Trophoblast cell (in vitro differentiated cells and primary cell): ENCODE results near the gene ALG10B.
"Not testable (repeated sequence)": the region's sequence is repeated elsewhere in the genome, so short reads cannot be mapped to it uniquely, and the experiment has no call there.

Source experiments
- DNase-seq, 2 donors: peaks; one replicate each; pipeline ENCODE4 v3.0.0-alpha.2; 2016
- H2AFZ ChIP-seq: 2 replicates; pipeline ENCODE4 v1.6.1; 2013; ENCODE audit warnings: low read length, moderate library complexity, mild to moderate bottlenecking; ENCODE audit not compliant: insufficient read depth, poor library complexity
- H2AK5ac ChIP-seq: 2 replicates; pipeline ENCODE4 v1.6.1; 2013; ENCODE audit warnings: mild to moderate bottlenecking, low read length
- H2BK120ac ChIP-seq: 2 replicates; pipeline ENCODE4 v1.6.1; 2013; ENCODE audit warnings: low read length, mild to moderate bottlenecking, moderate library complexity; ENCODE audit not compliant: insufficient read depth, poor library complexity
- H2BK12ac ChIP-seq: 2 replicates; pipeline ENCODE4 v1.6.1; 2013; ENCODE audit warnings: mild to moderate bottlenecking, low read length, moderate library complexity
- H2BK5ac ChIP-seq: 2 replicates; pipeline ENCODE4 v1.6.1; 2013; ENCODE audit warnings: low read length, low read depth, moderate library complexity, mild to moderate bottlenecking; ENCODE audit not compliant: poor library complexity
- H3K14ac ChIP-seq: 2 replicates; pipeline ENCODE4 v1.6.1; 2013; ENCODE audit warnings: mild to moderate bottlenecking, low read length
- H3K18ac ChIP-seq: 2 replicates; pipeline ENCODE4 v1.6.1; 2013; ENCODE audit warnings: mild to moderate bottlenecking, low read length
- H3K23ac ChIP-seq: 2 replicates; pipeline ENCODE4 v1.6.1; 2013; ENCODE audit warnings: low read length
- H3K27ac ChIP-seq: 2 replicates; pipeline ENCODE4 v1.5.1; 2013; ENCODE audit warnings: low read depth, mild to moderate bottlenecking, inconsistent platforms, low read length, moderate library complexity
- H3K27me3 ChIP-seq: 2 replicates; pipeline ENCODE4 v1.6.1; 2013; ENCODE audit warnings: inconsistent platforms, mild to moderate bottlenecking, low read length, moderate library complexity; ENCODE audit not compliant: insufficient read depth
- H3K36me3 ChIP-seq, 2 experiments: 1 replicate in 1 of 2; 2 replicates in 1 of 2; pipeline ENCODE4 v1.6.1; 2013; ENCODE audit warnings: low read length in 2 of 2, mild to moderate bottlenecking in 2 of 2, moderate library complexity in 1 of 2; ENCODE audit not compliant: insufficient read depth in 2 of 2, control insufficient read depth in 1 of 2
- H3K4ac ChIP-seq: 2 replicates; pipeline ENCODE4 v1.6.1; 2013; ENCODE audit warnings: low read depth, mild to moderate bottlenecking, low read length, moderate library complexity
- H3K4me1 ChIP-seq, 2 experiments: 1 replicate in 1 of 2; 2 replicates in 1 of 2; pipeline ENCODE4 v1.6.1; 2013; ENCODE audit warnings: low read length in 2 of 2, mild to moderate bottlenecking in 2 of 2, moderate library complexity in 1 of 2; ENCODE audit not compliant: insufficient read depth in 2 of 2, control insufficient read depth in 1 of 2
- H3K4me2 ChIP-seq: 2 replicates; pipeline ENCODE4 v1.6.1; 2013; ENCODE audit warnings: inconsistent platforms, mild to moderate bottlenecking, low read length, moderate library complexity
- H3K4me3 ChIP-seq: 2 replicates; pipeline ENCODE4 v1.5.1; 2013; ENCODE audit warnings: mild to moderate bottlenecking, low read depth, low read length, inconsistent platforms
- H3K79me1 ChIP-seq: one replicate; pipeline ENCODE4 v1.6.1; 2013; ENCODE audit warnings: low read length
- H3K79me2 ChIP-seq: 2 replicates; pipeline ENCODE4 v1.6.1; 2013; ENCODE audit warnings: low read length, mild to moderate bottlenecking; ENCODE audit not compliant: control insufficient read depth, insufficient read depth, poor library complexity
- H3K9ac ChIP-seq: 2 replicates; pipeline ENCODE4 v1.6.1; 2013; ENCODE audit warnings: mild to moderate bottlenecking, low read length
- H3K9me3 ChIP-seq: 2 replicates; pipeline ENCODE4 v1.6.1; 2013; ENCODE audit warnings: low read depth, mild to moderate bottlenecking, control low read depth, inconsistent platforms, low read length; ENCODE audit not compliant: insufficient read depth
- H4K12ac ChIP-seq: 2 replicates; pipeline ENCODE4 v1.6.1; 2013; ENCODE audit warnings: low read depth, mild to moderate bottlenecking, low read length, moderate library complexity
- H4K8ac ChIP-seq: 2 replicates; pipeline ENCODE4 v1.6.1; 2013; ENCODE audit warnings: low read depth, mild to moderate bottlenecking, low read length, moderate library complexity
- H4K91ac ChIP-seq: one replicate; pipeline ENCODE4 v1.6.1; 2013; ENCODE audit warnings: low read depth, mild to moderate bottlenecking, low read length, moderate library complexity
- WGBS: extraction: QIAGEN DNeasy Blood & Tissue Kit; methylation state at CpG from one replicate; pipeline ENCODE4 v1.1.7; 2013; ENCODE audit warnings: missing lambda C conversion rate; ENCODE audit not compliant: insufficient read length, insufficient coverage; ENCODE audit errors: extremely low coverage; 5-methylcytosine and 5-hydroxymethylcytosine counted together

Gene ALG10B

DNA sequence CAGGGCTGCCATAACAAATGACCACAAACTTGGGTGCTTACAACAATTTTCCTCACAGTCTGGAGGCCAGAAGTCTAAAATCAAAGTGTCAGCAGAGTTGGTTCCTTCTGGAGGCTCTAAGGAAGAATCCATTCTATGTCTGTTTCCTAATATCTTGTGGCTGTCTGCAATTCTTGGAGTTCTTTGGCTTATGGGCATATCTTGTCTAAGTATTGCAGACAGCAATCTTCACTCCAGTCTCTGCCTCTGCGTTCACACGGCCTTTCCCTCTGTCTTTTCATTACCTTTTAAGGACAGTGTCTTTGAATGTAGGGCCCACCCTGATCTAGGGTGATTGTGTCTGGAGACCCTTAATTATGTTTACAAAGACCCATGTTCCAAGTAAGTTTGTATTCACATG, 5.4 kb downstream of the ALG10B start:
- H3K27ac ChIP-seq, H2BK5ac ChIP-seq, H3K9ac ChIP-seq, H3K9me3 ChIP-seq, H3K79me1 ChIP-seq, H4K12ac ChIP-seq, H2AK5ac ChIP-seq, H3K23ac ChIP-seq, H3K27me3 ChIP-seq, H4K8ac ChIP-seq, H3K4me2 ChIP-seq, H3K18ac ChIP-seq, H2AFZ ChIP-seq, H3K4me1 ChIP-seq, H2BK120ac ChIP-seq, H3K14ac ChIP-seq, H3K4me3 ChIP-seq, H3K79me2 ChIP-seq, H4K91ac ChIP-seq, H2BK12ac ChIP-seq, H3K36me3 ChIP-seq, H3K4ac ChIP-seq: not testable (repeated sequence)
- DNase-seq, result peak; percentile 52 to 79
- WGBS, result no CpG with 5 or more reads among the region's 2 CpGs

DNA sequence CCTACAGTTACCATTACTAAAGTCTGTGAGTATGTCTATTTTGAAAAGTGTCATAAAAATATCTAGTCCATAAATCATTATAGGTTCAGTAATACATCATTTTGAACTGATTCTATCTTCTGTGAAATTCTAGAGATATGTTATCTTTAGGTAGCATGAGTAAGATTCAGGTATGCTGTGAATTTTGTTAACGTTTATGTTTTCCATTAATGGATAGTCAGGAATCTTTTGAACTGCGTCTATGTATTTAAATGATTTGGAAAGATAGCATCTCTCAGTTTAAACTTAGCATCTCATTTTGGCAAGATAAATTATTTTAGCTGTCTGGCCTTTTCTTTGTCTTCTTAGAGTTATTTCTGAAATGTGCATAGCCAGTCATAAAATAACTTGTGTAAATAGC, 8.3 kb downstream of the ALG10B start:
- Histone ChIP-seq H3K4me1 (no peaks in the 10 kb centered on the region), H3K4me2 (no peak overlapping the region), H2BK120ac (no peak overlapping the region), H3K18ac (no peak overlapping the region), H3K14ac (no peak overlapping the region), H3K36me3 (peaks cover 0 to 1% of the 10 kb centered on the region in 2 experiments), H3K4ac (no peak overlapping the region), H3K79me2 (no peaks in the 10 kb centered on the region), H2AK5ac (no peak overlapping the region), H3K4me3 (no peak overlapping the region), H2BK5ac (no peak overlapping the region), H4K12ac (no peak overlapping the region), H4K91ac (no peak overlapping the region), H3K9me3 (no peaks in the 10 kb centered on the region), H2AFZ (no peak overlapping the region), H3K23ac (no peak overlapping the region), H3K79me1 (no peaks in the 10 kb centered on the region), H3K9ac (no peak overlapping the region), H2BK12ac (no peak overlapping the region), H4K8ac (no peak overlapping the region), H3K27ac (no peak overlapping the region), H3K27me3 (no peaks in the 10 kb centered on the region)
- DNase-seq, result peak; percentile 1 to 87
- no CpG with 5 or more reads among the region's 2 CpGs for WGBS

- no peaks in the 10 kb centered on the region for H3K4me1 ChIP-seq
- H4K12ac ChIP-seq, result no peak overlapping the region
- no peaks in the 10 kb centered on the region for H3K27me3 ChIP-seq
- no peak overlapping the region for H2BK12ac ChIP-seq
- no peak overlapping the region for H3K23ac ChIP-seq
- H2BK120ac ChIP-seq, result no peak overlapping the region
- H3K79me1 ChIP-seq, result no peaks in the 10 kb centered on the region
- no peak overlapping the region for H3K27ac ChIP-seq
- H3K4me2 ChIP-seq, result no peak overlapping the region
- no peak overlapping the region for H4K8ac ChIP-seq
- H3K36me3 ChIP-seq, result peaks cover 0 to 1% of the 10 kb centered on the region in 2 experiments
- H4K91ac ChIP-seq, result no peak overlapping the region
- no peak overlapping the region for H3K9ac ChIP-seq
- H3K4ac ChIP-seq, result no peak overlapping the region
- H2AFZ ChIP-seq, result no peak overlapping the region
- no CpG with 5 or more reads among the region's 3 CpGs for WGBS
- no peaks in the 10 kb centered on the region for H3K79me2 ChIP-seq
- no peak overlapping the region for H3K18ac ChIP-seq
- no peak overlapping the region for H2AK5ac ChIP-seq
- no peak overlapping the region for H3K14ac ChIP-seq
- H3K9me3 ChIP-seq, result no peaks in the 10 kb centered on the region
- no peak overlapping the region for H3K4me3 ChIP-seq
- DNase-seq, result no peak
- H2BK5ac ChIP-seq, result no peak overlapping the region
These were observed 10.8 kb downstream of the ALG10B start for GRCh38 chr12:38327356-38327755.

DNA sequence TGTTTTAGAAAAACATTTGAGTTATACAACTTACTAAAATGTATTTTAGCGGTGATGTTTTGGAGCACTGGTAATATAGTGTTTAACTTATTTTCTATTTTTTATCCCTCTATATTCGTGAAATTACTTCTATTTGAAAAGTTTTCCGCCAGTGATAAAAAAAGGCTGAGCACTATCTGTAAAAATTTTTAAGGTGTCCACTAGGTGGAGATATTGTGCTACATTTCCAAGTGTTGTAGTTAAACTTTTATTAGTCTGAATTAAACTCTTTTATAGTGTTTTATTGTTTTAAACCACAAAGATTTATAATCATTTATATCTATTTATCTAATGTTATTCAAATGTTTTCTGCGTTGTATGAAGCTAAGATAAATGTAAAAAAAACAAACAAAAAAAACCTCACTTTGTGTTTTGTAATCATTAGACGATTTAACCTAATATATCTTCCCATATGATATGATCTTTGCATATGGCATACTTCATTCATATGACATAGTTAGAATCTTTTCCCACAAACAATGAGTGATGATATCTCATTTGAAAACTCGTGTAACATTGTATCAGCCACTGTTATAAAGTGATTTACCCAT, 11.8 kb downstream of the ALG10B start:
- no peak overlapping the region for H4K8ac ChIP-seq
- H3K27ac ChIP-seq, result no peak overlapping the region
- WGBS, result no CpG with 5 or more reads among the region's 6 CpGs
- H3K4me3 ChIP-seq, result no peak overlapping the region
- DNase-seq, result peak in 1 of 2 donors; percentile 75
- no peaks in the 10 kb centered on the region for H3K27me3 ChIP-seq
- H3K9me3 ChIP-seq, result no peaks in the 10 kb centered on the region
- H2BK5ac ChIP-seq, result no peak overlapping the region
- H3K4me2 ChIP-seq, result no peak overlapping the region
- no peak overlapping the region for H3K23ac ChIP-seq
- no peak overlapping the region for H3K18ac ChIP-seq
- H4K91ac ChIP-seq, result no peak overlapping the region
- no peak overlapping the region for H2BK120ac ChIP-seq
- H2AK5ac ChIP-seq, result no peak overlapping the region
- no peak overlapping the region for H3K4ac ChIP-seq
- H3K9ac ChIP-seq, result no peak overlapping the region
- H3K36me3 ChIP-seq, result peaks cover 0 to 1% of the 10 kb centered on the region in 2 experiments
- no peak overlapping the region for H4K12ac ChIP-seq
- no peak overlapping the region for H2BK12ac ChIP-seq
- H3K79me1 ChIP-seq, result no peaks in the 10 kb centered on the region
- no peaks in the 10 kb centered on the region for H3K4me1 ChIP-seq
- no peak overlapping the region for H3K14ac ChIP-seq
- no peaks in the 10 kb centered on the region for H3K79me2 ChIP-seq
- H2AFZ ChIP-seq, result no peak overlapping the region
